HepG2 (cell line): ENCODE data around the gene ABCA2. TPM values are rescaled to one million over a fixed set of nuclear protein-coding genes. Genes with fewer than 3 reads are reported as not detected.

Source experiments
- CBX1 ChIP-seq: IDR thresholded peaks from one replicate; pipeline ENCODE4 v1.6.1; 2016; ENCODE audit warnings: antibody characterized with exemption, low read depth
- E2F5 ChIP-seq: sonication (generic); formaldehyde crosslinking; conservative IDR thresholded peaks from 2 replicates; pipeline ENCODE4 v1.4.0; 2020; ENCODE audit warnings: missing genetic modification reagents
- EEA1 ChIP-seq: sonication (generic); formaldehyde crosslinking; IDR thresholded peaks from 2 replicates; pipeline ENCODE4 v1.5.1; 2020; ENCODE audit warnings: mild to moderate bottlenecking, missing genetic modification reagents, borderline replicate concordance
- HMG20A ChIP-seq: IDR thresholded peaks from 2 replicates; pipeline ENCODE4 v1.6.1; 2016; ENCODE audit warnings: borderline replicate concordance
- ONECUT2 ChIP-seq: sonication (generic); formaldehyde crosslinking; IDR thresholded peaks from 2 replicates; pipeline ENCODE4 v1.4.0; 2020; ENCODE audit warnings: missing genetic modification reagents
- PAF1 ChIP-seq: IDR thresholded peaks from 2 replicates; pipeline ENCODE4 v1.6.1; 2016; ENCODE audit warnings: missing genetic modification reagents, missing compliant biosample characterization
- PLSCR1 ChIP-seq: sonication (generic); formaldehyde crosslinking; IDR thresholded peaks from 2 replicates; pipeline ENCODE4 v1.5.0; 2020; ENCODE audit warnings: missing genetic modification reagents, mild to moderate bottlenecking, borderline replicate concordance
- UBTF ChIP-seq: sonication (generic); formaldehyde crosslinking; IDR thresholded peaks from 2 replicates; pipeline ENCODE4 v1.4.0; 2020; ENCODE audit warnings: mild to moderate bottlenecking, missing genetic modification reagents
- ZNF44 ChIP-seq: sonication (generic); formaldehyde crosslinking; IDR thresholded peaks from 2 replicates; pipeline ENCODE4 v1.5.1; 2020; ENCODE audit warnings: mild to moderate bottlenecking, missing genetic modification reagents
- ZNF549 ChIP-seq: sonication (generic); formaldehyde crosslinking; IDR thresholded peaks from 2 replicates; pipeline ENCODE4 v1.5.0; 2020; ENCODE audit warnings: missing genetic modification reagents
- ZNF639 ChIP-seq: conservative IDR thresholded peaks from 2 replicates; pipeline ENCODE4 v1.6.1; 2018; ENCODE audit warnings: missing genetic modification reagents
- ZNF777 ChIP-seq: sonication (generic); formaldehyde crosslinking; IDR thresholded peaks from 2 replicates; pipeline ENCODE4 v1.4.0; 2020; ENCODE audit warnings: missing genetic modification reagents
- polyA plus RNA-seq, 8 experiments: library from polyadenylated mRNA; depleted of rRNA in 3 of 8; stranded (reverse) in 7 of 8; unstranded in 1 of 8; fragments of >200 nt; fragmentation: Illumina TruSeq in 4 of 8; extraction: Trizol in 4 of 8; gene quantifications; 2 replicates each; pipeline versions ENCODE4 v1.2.1 to v1.2.3, GENCODE V29; 2011 to 2016; ENCODE audit warnings: low read depth in 4 of 8, missing spikeins in 1 of 8, mixed read lengths in 1 of 8; ENCODE audit not compliant: insufficient read depth in 1 of 8
- total RNA-seq, 5 experiments: library from RNA; depleted of rRNA; stranded (reverse); fragments of >200 nt; fragmentation: Illumina TruSeq; extraction: Trizol; gene quantifications; 2 replicates each; pipeline ENCODE4 v1.2.3, GENCODE V29; 2016; ENCODE audit warnings: low read depth in 1 of 5

The ABCA2 gene
- total and polyA plus RNA-seq, 2 of the 13 experiments (the other 11 are each of a cell fraction or from before 2014, with no cell fraction given) = 2.9 to 19.2 TPM

GRCh38 chr9:137077010-137077747 is 49.1 kb upstream of the ABCA2 start, which contains the start of gene UAP1L1 (continued):
- TF ChIP-seq HMG20A (CRISPR knock-in tag) (no peak), EEA1 (CRISPR knock-in tag) (no peak), ZNF639 (CRISPR knock-in tag) (no peak), UBTF (CRISPR knock-in tag) (no peak; the same call in none of the 2 replicates), ZNF777 (CRISPR knock-in tag) (peak; percentile 86), PLSCR1 (CRISPR knock-in tag) (no peak), PAF1 (CRISPR knock-in tag) (no peak), ONECUT2 (CRISPR knock-in tag) (no peak), CBX1 (no peak), ZNF549 (CRISPR knock-in tag) (no peak), E2F5 (CRISPR knock-in tag) (no peak), ZNF44 (CRISPR knock-in tag) (no peak)
- TF ChIP-seq, all 625 proteins: peak for 56
